EL (cell line): Measurements from ENCODE around the gene ZNF730.
A peak's percentile ranks its signal among the peaks of the same experiment; 100 is the strongest.
"Not testable (repeated sequence)": the region's sequence is repeated elsewhere in the genome, so short reads cannot be mapped to it uniquely, and the experiment has no call there.

Experiments
- DNase-seq: peaks from one replicate; pipeline ENCODE4 v3.0.0-alpha.2; 2016

Gene ZNF730

DNA sequence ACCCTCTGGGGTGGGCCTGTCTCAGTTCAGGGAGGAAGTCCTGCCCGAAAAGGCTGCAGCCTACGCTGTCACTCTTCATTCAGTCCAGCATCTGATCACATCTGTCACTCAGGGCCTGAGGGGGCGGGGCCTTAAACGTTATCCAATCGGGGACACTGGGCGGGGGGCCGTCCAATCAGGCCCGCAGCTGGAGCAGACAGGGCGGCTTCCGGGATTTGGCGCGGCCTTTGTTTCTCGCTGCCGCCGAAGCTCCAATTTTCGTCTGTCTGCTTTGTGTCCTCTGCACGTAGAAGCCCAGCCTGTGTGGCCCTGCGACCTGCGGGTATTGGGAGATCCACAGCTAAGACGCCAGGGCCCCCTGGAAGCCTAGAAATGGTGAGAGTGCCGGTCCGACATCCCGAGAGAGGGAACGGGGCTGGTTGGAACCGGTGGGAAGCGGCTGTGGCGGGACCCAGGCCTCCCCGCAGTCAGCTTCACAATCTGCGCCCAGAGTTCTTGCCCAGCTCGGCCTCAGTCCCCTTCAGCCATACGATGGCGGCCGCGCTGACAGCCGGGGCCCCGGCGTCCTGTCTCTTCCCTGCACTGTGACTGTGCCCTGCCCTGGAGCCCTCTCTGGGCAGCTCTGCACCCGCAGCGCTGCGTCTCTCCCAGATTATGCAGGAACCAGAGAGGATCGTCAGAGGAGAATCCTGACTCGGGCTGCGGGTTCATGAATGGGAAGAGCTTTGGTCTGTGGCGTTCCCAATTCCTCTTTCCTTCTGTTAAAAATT lies at the start of gene ZNF730:
ZNF730 (plus strand) TSS at position 224 of the 770 bp plus-strand sequence; CDS start at position 373, 149 bp downstream.
- DNase-seq = peak; percentile 81

DNA sequence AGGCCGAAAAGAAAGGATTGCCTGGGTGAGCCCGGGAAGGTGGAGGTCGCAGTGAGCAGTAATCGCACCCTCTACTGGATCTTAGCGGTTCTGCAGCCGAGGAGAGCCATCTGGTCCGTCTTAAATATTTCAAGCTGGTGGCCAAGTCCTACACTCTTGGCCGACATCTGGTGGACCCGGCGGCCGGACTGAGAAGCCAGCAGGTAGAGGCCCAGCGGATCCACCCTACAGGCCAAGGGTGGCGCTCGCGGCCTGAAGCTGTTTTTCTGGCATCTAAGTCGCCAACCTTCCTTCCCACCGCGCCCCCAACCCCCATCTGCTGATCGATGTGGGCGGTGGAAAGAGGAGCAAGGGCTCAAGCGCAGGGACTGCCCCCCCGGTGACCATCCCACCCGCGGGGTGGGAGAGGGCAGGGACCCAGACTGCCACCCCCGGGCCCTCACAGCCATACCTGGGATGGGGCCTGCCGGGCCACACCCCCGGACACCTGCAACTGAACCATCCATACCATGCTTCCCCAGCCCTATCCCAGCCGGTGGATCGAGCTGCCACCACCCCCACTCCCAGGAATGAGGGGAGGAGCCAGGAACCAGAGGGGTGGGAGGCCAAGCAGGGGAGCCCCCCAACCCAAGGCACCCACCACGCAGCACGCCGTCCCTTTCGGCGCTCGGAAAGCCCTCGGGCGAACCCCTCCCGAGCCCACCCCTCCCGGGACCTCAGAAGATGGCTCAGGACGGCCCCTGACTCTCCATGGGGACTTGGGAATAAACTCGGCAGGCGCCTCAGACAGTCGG lies 46.3 kb upstream of the ZNF730 start:
- DNase-seq = peak; percentile 56

DNA sequence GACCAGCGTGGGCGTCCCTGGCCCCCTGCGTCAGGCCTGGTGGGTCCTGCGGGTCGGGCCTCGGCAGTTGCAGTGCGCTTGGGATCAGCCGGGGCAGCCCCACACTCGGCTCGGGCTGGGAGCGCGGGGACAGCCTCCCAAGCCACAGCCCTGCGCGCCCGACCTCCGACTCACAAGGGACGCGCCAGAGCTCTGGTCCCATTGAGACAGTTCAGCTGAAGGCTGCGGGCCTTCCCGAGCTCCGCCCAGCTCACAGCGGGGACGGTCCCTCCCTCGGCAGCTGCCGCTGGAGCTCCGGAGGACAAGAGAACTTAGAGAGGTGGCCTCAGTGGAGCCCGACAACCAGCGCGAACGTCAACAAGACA lies 45.7 kb upstream of the ZNF730 start:
- peak; percentile 53 for DNase-seq

DNA sequence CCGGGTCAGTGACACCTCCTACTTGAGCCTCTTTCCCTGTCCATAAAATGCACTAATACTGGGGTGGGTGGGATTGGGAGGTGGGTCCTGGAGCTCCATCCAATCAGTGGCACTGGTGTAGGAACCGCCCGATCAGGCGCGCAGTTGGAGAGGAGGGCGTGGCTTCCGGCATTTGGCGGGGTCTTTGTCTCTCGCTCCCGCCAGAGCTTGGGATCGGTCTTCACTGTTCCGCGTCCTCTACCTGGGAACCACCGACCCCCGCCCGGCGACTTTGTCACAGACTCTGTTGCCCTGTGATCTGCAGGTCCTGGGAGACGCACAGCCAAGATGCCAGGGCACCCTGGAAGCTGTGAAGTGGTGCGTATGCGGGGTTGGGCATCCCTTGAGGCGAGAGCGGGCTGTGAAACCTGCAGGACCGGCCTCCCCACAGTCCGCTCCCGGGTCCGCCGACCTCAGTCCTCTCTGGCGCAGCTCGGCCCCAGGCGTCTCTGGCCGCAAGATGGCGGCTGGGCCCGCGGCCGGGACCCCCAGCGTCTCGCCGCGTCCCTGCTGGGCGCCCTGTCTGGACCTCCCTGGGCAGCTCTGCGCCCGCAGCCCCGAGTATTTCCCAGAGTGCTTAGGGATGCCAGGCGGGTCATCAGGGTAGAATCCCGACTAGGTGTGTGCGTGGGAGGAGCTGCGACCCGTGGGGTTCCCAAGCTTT lies 41.6 kb upstream of the ZNF730 start:
- peak; percentile 81 for DNase-seq

DNA sequence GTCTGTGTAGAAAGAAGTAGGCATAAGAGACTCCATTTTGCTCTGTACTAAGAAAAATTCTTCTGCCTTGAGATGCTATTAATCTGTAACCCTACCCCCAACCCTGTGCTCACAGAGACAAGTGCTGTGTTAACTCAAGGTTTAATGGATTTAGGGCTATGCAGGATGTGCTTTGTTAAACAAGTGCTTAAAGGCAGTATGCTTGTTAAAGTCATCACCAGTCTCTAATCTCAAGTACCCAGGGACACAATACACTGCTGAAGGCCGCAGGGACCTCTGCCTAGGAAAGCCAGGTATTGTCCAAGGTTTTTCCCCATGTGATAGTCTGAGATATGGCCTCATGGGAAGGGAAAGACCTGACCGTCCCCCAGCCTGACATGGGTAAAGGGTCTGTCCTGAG lies 39.0 kb upstream of the ZNF730 start:
- DNase-seq = not testable (repeated sequence)

DNA sequence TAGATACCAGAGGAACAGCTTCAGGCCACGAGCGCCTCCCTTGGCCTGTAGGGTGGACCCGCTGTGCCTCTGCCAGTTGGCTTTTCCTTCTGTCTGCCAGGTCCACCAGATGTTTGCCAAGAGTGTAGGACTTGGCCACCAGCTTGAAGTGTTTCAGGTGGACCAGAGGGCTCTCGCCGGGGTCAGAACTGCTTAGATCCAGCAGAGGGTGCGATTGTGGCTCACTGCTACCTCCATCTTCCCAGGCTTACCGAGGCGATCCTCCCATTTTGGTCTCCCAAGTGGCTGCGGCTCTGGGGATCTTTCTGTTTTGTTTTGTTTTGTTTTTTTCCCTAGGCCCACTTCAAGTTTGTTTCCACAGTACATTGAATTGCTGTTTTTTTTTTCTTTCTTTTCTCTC lies 23.0 kb upstream of the ZNF730 start:
- no peak for DNase-seq

DNA sequence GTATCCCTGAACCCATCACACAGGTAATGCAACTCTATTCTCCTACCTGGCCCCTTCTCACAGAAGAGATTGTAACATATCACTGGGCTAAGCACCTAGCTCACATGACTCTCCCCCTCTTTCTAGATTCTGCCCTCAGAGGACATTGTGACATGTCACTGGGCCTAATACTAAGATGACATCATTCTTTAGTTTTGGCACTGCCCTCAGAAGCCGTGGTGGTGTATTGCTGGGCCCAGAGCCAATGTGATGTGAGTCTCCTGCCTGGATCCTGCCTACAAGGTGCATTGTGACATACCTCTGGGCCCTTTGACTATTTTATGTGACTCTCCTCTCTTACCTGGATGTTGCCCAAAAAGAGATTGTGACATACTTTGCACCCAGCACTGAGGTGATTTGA lies 21.4 kb upstream of the ZNF730 start:
- no peak for DNase-seq

DNA sequence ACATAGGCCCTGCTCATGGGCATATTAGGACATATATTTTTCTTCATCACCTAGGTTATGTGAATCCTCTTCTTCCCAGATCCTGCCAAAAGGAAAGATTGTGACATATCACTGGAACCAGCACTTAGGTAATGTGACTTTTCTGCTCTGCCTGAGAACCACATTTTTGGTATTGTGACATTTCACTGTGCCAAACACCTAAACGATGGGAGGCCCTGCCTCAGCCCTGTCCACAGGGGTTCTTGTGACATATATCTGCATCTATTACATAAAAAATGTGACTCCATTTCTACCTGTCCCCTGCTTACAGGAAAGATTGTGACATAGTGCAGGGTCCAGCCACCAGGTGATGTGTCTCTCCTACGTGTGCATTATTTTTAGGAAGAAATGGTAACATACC lies 18.5 kb upstream of the ZNF730 start:
- DNase-seq = no peak

DNA sequence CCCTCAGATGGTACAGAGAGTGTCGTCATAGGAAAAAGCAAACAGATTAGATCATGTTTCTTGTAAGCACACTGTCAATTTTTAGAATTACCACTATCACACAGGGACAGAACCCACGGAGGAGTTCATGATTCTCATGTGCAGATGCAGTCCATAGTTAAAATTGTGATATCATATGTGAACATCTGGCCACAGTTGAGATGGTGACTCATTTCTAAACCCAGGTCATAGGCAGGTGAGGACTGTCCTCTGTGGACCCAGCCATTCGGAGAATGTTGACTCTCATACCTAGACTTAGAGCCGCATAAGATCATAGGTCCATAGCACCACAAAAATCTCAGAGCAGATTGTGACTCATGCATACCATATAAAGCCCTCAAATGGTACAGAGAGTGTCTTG lies 17.8 kb upstream of the ZNF730 start:
- DNase-seq = no peak

DNA sequence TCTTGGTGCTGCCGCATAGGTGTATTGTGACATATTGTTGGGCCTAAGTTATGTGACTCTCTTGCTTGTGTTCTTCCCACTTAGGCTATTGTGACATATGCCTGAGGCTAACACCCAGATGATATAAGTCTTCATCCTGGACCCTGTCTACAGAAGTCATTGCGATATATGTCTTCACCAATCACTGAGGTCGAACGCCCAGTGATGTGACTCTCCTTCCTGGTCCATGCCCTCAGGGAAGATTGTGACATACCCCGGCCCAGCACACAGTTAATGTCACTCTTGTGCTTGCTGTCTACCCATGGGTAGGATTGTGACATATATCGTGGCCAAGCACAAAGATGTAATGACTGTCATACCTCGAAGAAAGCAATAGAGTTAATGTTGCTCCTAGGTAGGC lies 16.9 kb upstream of the ZNF730 start:
- DNase-seq = no peak

DNA sequence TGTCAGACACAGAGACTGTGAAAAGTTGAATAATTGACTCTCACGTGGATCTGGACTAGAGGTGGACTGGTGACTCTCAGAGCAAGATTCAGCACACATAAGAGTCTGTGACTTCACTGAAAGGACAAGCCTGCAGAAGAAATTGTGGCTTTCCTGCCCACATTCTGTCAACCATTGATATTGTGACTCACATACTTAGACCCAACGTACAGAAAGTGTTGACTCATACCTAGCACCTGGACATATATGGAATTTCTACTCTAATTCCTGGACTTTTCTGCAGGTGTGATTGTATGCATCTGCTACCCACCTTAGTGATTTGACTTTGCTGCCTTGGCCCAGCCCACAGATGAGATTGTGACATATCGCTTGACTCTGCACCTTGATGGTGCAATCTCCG lies 15.6 kb upstream of the ZNF730 start:
- no peak for DNase-seq

DNA sequence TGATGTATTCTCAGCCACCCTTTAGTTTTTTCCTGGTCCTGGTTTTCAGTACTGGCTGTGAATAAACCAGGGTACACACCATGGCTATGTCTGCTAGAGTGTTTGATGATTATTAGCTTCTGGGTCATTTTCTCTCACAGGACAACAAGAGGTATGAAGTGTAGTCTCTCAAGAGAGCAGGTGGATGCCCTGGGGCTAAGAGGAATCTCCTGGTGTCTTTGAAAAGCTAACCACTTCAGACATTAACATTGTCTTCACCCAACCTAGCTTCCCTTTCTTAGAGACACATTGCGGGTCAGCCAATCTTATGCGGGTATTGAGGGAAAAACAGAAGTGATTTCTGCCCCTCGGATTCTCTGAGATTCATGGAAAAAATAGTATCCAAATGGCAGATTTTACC lies 1.6 kb downstream of the ZNF730 start:
- DNase-seq = peak; percentile 7

DNA sequence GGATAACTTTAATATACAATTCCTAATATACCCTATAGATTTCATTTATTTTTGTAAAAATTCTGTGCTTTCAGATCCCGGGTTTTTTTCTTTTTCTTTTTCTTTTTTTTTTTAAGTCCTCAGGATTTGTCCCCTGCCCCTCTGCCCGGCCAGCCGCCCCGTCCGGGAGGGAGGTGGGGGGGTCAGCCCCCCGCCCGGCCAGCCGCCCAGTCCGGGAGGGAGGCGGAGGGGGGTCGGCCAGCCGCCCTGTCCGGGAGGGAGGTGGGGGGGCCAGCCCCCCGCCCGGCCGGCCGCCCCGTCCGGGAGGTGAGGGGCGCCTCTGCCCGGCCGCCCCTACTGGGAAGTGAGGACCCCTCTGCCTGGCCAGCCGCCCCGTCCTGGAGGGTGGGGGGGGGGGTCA lies 17.4 kb downstream of the ZNF730 start:
- not testable (repeated sequence) for DNase-seq

DNA sequence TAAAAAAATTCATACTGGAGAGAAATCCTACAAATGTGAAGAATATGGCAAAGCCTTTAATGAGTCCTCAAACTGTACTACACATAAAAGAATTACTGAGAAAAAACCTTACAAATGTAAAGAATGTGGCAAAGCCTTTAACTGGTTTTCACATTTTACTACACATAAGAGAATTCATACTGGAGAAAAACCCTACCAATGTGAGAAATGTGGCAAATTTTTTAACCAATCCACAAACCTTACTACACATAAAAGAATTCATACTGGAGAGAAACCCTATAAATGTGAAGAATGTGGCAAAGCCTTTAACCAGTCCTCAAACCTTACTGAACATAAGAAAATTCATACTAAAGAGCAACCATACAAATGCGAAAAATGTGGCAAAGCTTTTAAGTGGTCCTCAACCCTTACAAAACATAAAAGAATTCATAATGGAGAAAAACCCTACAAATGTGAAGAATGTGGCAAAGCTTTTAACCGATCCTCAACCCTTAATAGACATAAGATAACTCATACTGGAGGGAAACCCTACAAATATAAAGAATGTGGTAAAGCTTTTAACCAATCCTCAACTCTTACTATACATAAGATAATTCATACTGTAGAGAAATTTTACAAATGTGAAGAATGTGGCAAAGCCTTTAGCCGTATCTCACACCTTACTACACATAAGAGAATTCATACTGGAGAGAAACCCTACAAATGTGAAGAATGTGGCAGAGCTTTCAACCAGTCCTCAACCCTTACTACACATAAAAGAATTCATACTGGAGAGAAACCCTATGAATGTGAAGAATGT lies 29.0 kb downstream of the ZNF730 start:
- DNase-seq = no peak

DNA sequence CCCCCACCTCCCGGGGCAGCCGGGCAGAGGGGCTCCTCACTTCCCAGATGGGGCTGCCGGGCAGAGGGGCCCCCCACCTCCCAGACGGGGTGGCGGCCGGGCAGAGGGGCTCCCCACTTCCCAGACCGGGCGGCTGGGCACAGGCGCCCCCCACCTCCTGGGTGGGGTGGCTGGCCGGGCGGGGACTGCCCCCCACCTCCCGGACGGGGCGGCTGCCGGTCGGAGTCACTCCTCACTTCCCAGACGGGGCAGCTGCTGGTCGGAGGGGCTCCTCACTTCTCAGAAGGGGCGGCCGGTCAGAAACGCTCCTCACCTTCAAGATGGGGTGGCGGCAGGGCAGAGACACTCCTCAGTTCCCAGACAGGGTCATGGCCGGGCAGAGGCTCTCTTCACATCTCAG lies 43.9 kb downstream of the ZNF730 start:
- DNase-seq = no peak

DNA sequence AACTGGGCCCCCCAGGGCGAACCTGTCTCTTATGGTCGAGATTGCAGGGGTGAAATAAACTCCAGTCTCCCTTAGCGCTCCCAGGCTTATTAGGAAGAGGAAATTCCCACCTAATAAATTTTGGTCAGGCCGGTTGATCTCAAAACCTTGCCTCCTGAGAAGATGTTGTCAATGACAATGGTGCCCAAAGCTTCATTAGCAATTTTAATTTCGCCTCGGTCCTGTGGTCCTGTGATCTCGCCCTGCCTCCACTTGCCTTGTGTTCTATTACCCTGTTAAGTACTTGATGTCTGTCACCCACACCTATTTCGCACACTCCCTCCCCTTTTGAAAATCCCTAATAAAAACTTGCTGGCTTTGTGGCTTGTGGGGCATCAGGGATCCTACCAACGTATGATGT lies 51.5 kb downstream of the ZNF730 start:
- not testable (repeated sequence) for DNase-seq

DNA sequence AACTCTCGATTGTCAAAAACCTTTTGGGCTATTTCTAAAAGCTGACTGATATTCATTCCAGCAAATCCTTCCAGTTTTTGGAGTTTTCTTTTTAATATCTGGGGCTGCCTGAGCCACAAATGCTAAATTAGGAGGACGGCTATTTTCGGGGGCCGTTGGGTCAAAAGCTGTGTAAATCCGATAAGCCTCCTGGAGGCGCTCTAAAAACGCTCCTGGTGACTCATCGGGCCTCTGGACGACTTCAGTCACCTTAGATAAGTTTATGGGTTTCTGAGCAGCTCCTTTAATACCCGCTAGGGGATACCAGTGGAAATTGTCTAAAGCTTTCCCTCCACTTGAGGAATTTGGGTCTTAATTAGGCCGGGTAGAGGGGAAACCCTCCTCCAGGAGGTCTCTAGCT lies 66.4 kb downstream of the ZNF730 start:
- no peak for DNase-seq

DNA sequence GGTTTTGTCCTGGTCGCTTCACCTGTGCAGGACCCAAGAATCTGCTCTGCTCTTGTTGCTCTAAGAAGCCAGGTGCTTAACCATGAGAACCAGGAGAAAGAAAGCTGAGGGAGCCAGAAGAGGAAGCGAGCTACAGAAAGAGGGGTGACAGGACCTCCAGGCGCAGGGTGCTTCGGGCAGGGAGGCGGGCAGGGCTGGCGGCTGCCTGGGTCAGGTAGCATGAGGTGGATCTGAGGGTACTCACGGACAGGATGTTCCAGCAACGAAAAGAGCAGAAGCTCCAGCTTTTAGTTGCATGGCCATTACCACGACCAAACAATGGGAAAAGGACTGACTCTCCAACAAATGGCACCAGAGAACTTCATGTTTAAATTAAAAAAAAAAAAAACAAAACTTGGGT lies 73.5 kb downstream of the ZNF730 start:
- no peak for DNase-seq
